BJ (cell line): Measurements from ENCODE around the gene PDP2. TPM values are rescaled to one million over a fixed set of nuclear protein-coding genes. Genes with fewer than 3 reads are reported as not detected.

Experiments
- CTCF ChIA-PET: fragments of 350-600 bp; formaldehyde crosslinking; extraction: SDS; loops from one replicate; lab custom pipeline; 2021; ENCODE audit warnings: antibody characterized with exemption, inconsistent platforms; lab: Yijun Ruan, JAX
- POLR2A ChIA-PET: fragments of 300-600 bp; sonication (Branson Sonifier 250); formaldehyde crosslinking; extraction: SDS; loops from one replicate; lab custom pipeline; 2021; ENCODE audit warnings: antibody characterized with exemption; lab: Charles Lee
- DNase-seq: peaks from one replicate; pipeline ENCODE4 v3.0.0-alpha.2; 2011; ENCODE audit warnings: low read depth
- H3K27me3 ChIP-seq: 2 replicates; pipeline ENCODE4 v1.6.0; 2011; ENCODE audit warnings: low read length; ENCODE audit not compliant: control insufficient read depth, insufficient read depth
- H3K36me3 ChIP-seq: 2 replicates; pipeline ENCODE4 v1.5.1; 2011; ENCODE audit warnings: low read length; ENCODE audit not compliant: control insufficient read depth, insufficient read depth
- H3K4me3 ChIP-seq: 2 replicates; pipeline ENCODE4 v1.5.1; 2011; ENCODE audit warnings: low read depth, mild to moderate bottlenecking, control low read depth, low read length
- CTCF ChIP-seq: IDR thresholded peaks from 2 replicates; pipeline ENCODE4 v1.5.1; 2011; ENCODE audit warnings: low read depth, mild to moderate bottlenecking, control low read depth, inconsistent platforms, low read length, moderate library complexity; ENCODE audit not compliant: insufficient read depth
- polyA plus RNA-seq: library from polyadenylated mRNA; depleted of rRNA; stranded (reverse); fragments of >200 nt; gene quantifications from 2 replicates; pipeline ENCODE4 v1.2.3, GENCODE V29; 2011

The PDP2 gene
- polyA plus RNA-seq, 1 experiment: 10.3 TPM

- ChIA-PET CTCF (interaction anchor here (0.7 to 0.9 kb wide), 3 partner anchors 10 to 29 kb away, joined by 3 to 5 read pairs (median 4); no protein-coding TSS in a partner anchor), POLR2A (no interaction called here)
- peaks cover 4% of the 10 kb centered on the region; the same call in 1 of the 2 replicates for H3K27me3 ChIP-seq
- no peak for TF ChIP-seq CTCF
- no peak overlapping the region for H3K4me3 ChIP-seq
- no peak for DNase-seq
- no peaks in the 10 kb centered on the region for H3K36me3 ChIP-seq
Observed at GRCh38 chr16:66913081-66913480, 32.8 kb downstream of the PDP2 start.

- no peak for DNase-seq
- ChIA-PET CTCF (interaction anchor here (0.9 kb wide), 1 partner anchor 9 kb away, joined by 4 read pairs; no protein-coding TSS in a partner anchor), POLR2A (no interaction called here)
- Histone ChIP-seq H3K36me3 (no peaks in the 10 kb centered on the region), H3K27me3 (peaks cover 4% of the 10 kb centered on the region; the same call in 1 of the 2 replicates), H3K4me3 (no peak overlapping the region)
- no peak for TF ChIP-seq CTCF
Observed at GRCh38 chr16:66913711-66914110, 33.4 kb downstream of the PDP2 start.

- TF ChIP-seq CTCF: no peak
- Histone ChIP-seq H3K36me3 (no peaks in the 10 kb centered on the region), H3K4me3 (no peak overlapping the region), H3K27me3 (peaks cover 9% of the 10 kb centered on the region)
- POLR2A ChIA-PET: no interaction called here
- CTCF ChIA-PET: no interaction called here
- DNase-seq: no peak
Observed at GRCh38 chr16:66914541-66914940, 34.2 kb downstream of the PDP2 start.

GRCh38 chr16:66915041-66915440 lies 34.7 kb downstream of the PDP2 start:
- POLR2A ChIA-PET: no interaction called here
- TF ChIP-seq CTCF: no peak

GRCh38 chr16:66916518-66916917 lies 36.2 kb downstream of the PDP2 start:
- TF ChIP-seq CTCF: no peak
- Histone ChIP-seq H3K27me3 (peaks cover 19% of the 10 kb centered on the region), H3K36me3 (no peaks in the 10 kb centered on the region), H3K4me3 (no peak overlapping the region)
- no peak for DNase-seq
- ChIA-PET POLR2A (no interaction called here), CTCF (interaction anchor here (0.8 to 1.1 kb wide), 3 partner anchors 12 to 21 kb away, joined by 3 to 4 read pairs (median 3); no protein-coding TSS in a partner anchor)

More at GRCh38 chr16:66915041-66915440, 34.7 kb downstream of the PDP2 start:
- Histone ChIP-seq H3K4me3 (no peak overlapping the region), H3K27me3 (peaks cover 13% of the 10 kb centered on the region), H3K36me3 (no peaks in the 10 kb centered on the region)
- no peak for DNase-seq
- CTCF ChIA-PET: no interaction called here
